Hepatocyte (in vitro differentiated cells): ENCODE measurements around the gene DNAAF8.

Experiments
- EZH2 ChIP-seq: fragments of 200-600 bp; sonication (generic); IDR thresholded peaks from 2 replicates; pipeline ENCODE4 v1.6.1; 2016; ENCODE audit warnings: antibody characterized with exemption, mild to moderate bottlenecking, borderline replicate concordance
- EZH2phosphoT487 ChIP-seq: fragments of 200-600 bp; sonication (generic); IDR thresholded peaks from one replicate; pipeline ENCODE4 v1.6.1; 2018; ENCODE audit warnings: antibody characterized with exemption, mild to moderate bottlenecking, low read depth, moderate library complexity; ENCODE audit not compliant: unreplicated experiment, severe bottlenecking
- TF ChIP-seq, protein P1 (sequence below): fragments of 200-600 bp; sonication (generic); IDR thresholded peaks from 2 replicates; pipeline ENCODE4 v1.5.1; 2016; ENCODE audit warnings: antibody characterized with exemption, mild to moderate bottlenecking; ENCODE audit not compliant: poor library complexity

DNA sequence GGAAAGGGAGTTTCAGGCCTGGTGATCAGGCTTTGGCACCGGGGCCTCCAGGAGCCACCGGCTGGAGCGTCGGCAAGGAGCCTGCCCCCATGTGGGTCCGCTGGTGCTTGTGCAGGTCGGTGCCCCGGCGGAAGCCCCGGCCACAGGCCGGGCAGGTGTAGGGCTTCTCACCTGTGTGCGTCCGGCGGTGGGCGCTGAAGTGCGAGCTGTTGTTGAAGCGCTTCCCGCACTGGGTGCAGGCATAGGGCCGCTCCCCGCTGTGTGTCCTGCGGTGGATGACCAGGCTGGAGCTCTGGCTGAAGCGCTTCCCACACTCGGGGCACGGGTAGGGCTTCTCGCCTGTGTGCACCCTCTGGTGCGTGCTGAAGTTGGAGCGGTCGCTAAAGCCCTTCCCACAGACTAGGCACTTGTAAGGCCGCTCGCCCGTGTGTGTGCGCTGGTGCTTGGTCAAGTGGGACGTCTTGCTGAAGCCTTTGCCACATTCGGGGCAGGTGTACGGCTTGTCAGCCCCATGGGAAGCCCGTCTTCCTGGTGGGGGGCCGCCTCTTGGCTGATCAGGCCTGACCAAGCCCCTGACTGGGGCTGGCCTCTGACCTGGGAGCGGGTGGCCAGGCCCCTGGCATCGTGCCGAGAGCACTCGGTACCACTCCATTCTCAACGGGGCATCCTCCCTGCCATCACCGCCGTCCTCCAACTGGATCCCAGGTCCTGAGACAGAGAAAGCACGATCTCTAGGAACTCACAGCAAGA lies 18.2 kb downstream of the DNAAF8 start:
- TF ChIP-seq, protein P1, sequence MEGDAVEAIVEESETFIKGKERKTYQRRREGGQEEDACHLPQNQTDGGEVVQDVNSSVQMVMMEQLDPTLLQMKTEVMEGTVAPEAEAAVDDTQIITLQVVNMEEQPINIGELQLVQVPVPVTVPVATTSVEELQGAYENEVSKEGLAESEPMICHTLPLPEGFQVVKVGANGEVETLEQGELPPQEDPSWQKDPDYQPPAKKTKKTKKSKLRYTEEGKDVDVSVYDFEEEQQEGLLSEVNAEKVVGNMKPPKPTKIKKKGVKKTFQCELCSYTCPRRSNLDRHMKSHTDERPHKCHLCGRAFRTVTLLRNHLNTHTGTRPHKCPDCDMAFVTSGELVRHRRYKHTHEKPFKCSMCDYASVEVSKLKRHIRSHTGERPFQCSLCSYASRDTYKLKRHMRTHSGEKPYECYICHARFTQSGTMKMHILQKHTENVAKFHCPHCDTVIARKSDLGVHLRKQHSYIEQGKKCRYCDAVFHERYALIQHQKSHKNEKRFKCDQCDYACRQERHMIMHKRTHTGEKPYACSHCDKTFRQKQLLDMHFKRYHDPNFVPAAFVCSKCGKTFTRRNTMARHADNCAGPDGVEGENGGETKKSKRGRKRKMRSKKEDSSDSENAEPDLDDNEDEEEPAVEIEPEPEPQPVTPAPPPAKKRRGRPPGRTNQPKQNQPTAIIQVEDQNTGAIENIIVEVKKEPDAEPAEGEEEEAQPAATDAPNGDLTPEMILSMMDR: no peak
- TF ChIP-seq EZH2phosphoT487 (no peak), EZH2 (no peak)
